K562 (cell line): Measurements from ENCODE around the gene UTRN. TPM values are rescaled to one million over a fixed set of nuclear protein-coding genes. Genes with fewer than 3 reads are reported as not detected.

Experiments used
- ATAC-seq: fragments of 200-7000 bp; cut with Tn5 transposase; 3 replicates; pipeline ENCODE4 v1.9.1; 2020; ENCODE audit warnings: moderate library complexity
- BruUV-seq: library from RNA; stranded (reverse); fragments of 400-500 nt; replicated peaks from 2 replicates; lab custom pipeline; 2021; lab: Mats Ljungman, UMichigan
- CTCF ChIA-PET: fragments of 300-600 bp; formaldehyde crosslinking; extraction: SDS; loops from one replicate; lab custom pipeline; 2021; ENCODE audit warnings: low intra/inter-chr PET ratio; lab: Yijun Ruan, JAX
- POLR2A ChIA-PET: fragments of 300-600, 350-650 bp; sonication (Branson Sonifier 250); formaldehyde crosslinking; extraction: SDS; loops from one replicate; lab custom pipeline; 2021; ENCODE audit warnings: antibody characterized with exemption, inconsistent platforms; lab: Yijun Ruan, JAX
- DNase-seq, 4 experiments: peaks; one replicate each; pipeline versions ENCODE4 v3.0.0 to v3.0.0-alpha.2; 2011 to 2018; ENCODE audit warnings: low spot score in 3 of 4, mixed read lengths in 3 of 4; ENCODE audit errors: extremely low read depth in 1 of 4
- FAIRE-seq: peaks from 2 replicates; lab custom pipeline; 2011; peaks lifted over from hg19 to GRCh38; lab: Jason Lieb, UNC
- H2AFZ ChIP-seq: 2 replicates; pipeline ENCODE4 v1.6.0; 2011; ENCODE audit warnings: low read depth, low read length, control low read depth, inconsistent platforms
- H3K27ac ChIP-seq: fragments of 200-600 bp; 3 replicates; pipeline ENCODE4 v1.8.0; 2011; ENCODE audit warnings: low read depth, mild to moderate bottlenecking, control low read depth, inconsistent platforms, low read length, moderate library complexity, mixed read lengths; ENCODE audit errors: extremely low read depth
- H3K27me3 ChIP-seq, 2 experiments: fragments of 300-600 bp in 1 of 2; 2 replicates in 1 of 2; 3 replicates in 1 of 2; pipeline versions ENCODE4 v1.6.0 to v1.8.0; 2011; ENCODE audit warnings: inconsistent platforms in 2 of 2, low read length in 2 of 2, mild to moderate bottlenecking in 1 of 2, mixed read lengths in 1 of 2, moderate library complexity in 1 of 2; ENCODE audit not compliant: control insufficient read depth in 2 of 2, insufficient read depth in 2 of 2
- H3K36me3 ChIP-seq: fragments of 300-600 bp; 3 replicates; pipeline ENCODE4 v1.8.0; 2011; ENCODE audit warnings: mild to moderate bottlenecking, low read length, inconsistent platforms; ENCODE audit not compliant: control insufficient read depth, insufficient read depth
- H3K4me1 ChIP-seq, 2 experiments: fragments of 200-600 bp in 1 of 2; replicated peaks in 1 of 2; 2 replicates in 1 of 2; 3 replicates in 1 of 2; pipeline versions ENCODE4 v1.5.1 to v1.8.0; 2011; ENCODE audit warnings: inconsistent platforms in 2 of 2, low read length in 2 of 2, mild to moderate bottlenecking in 1 of 2, mixed read lengths in 1 of 2, moderate library complexity in 1 of 2; ENCODE audit not compliant: control insufficient read depth in 2 of 2, insufficient read depth in 2 of 2
- H3K4me2 ChIP-seq: 2 replicates; pipeline ENCODE4 v1.6.1; 2011; ENCODE audit warnings: low read length, control low read depth, inconsistent platforms, mixed read lengths; ENCODE audit not compliant: insufficient read depth
- H3K4me3 ChIP-seq: fragments of 200-600 bp; sonication (generic), shearing (Covaris generic); 2 replicates; pipeline ENCODE4 v1.5.1; 2016; ENCODE audit warnings: control low read depth, inconsistent platforms
- H3K79me2 ChIP-seq: fragments of 200-600 bp; 3 replicates; pipeline ENCODE4 v1.8.0; 2011; ENCODE audit warnings: low read length, inconsistent platforms; ENCODE audit not compliant: control insufficient read depth, insufficient read depth
- H3K9ac ChIP-seq, 2 experiments: 2 replicates each; pipeline versions ENCODE4 v1.6.0 to v1.6.1; 2011; ENCODE audit warnings: low read depth in 2 of 2, low read length in 2 of 2, control low read depth in 1 of 2, inconsistent platforms in 1 of 2, mild to moderate bottlenecking in 1 of 2, mixed read lengths in 1 of 2; ENCODE audit not compliant: insufficient read depth in 1 of 2
- H3K9me1 ChIP-seq: one replicate; pipeline ENCODE4 v1.6.0; 2011; ENCODE audit warnings: inconsistent platforms, mild to moderate bottlenecking, low read length, moderate library complexity; ENCODE audit not compliant: control insufficient read depth, insufficient read depth
- H3K9me3 ChIP-seq: replicated peaks from 2 replicates; pipeline ENCODE4 v1.5.1; 2011; ENCODE audit warnings: low read depth, low read length, inconsistent platforms; ENCODE audit not compliant: control insufficient read depth, insufficient read depth
- H4K20me1 ChIP-seq: replicated peaks from 2 replicates; pipeline ENCODE4 v1.6.1; 2011; ENCODE audit warnings: low read length, inconsistent platforms, mixed read lengths; ENCODE audit not compliant: control insufficient read depth, insufficient read depth
- CSDE1 ChIP-seq, 2 experiments: fragments of 450-650 bp; IDR thresholded peaks; 2 replicates each; pipeline ENCODE4 v1.6.1; 2016; ENCODE audit warnings: mild to moderate bottlenecking in 1 of 2
- EGR1 ChIP-seq: fragments of 450-650 bp; conservative IDR thresholded peaks from 2 replicates; pipeline ENCODE4 v1.6.1; 2017; ENCODE audit warnings: mild to moderate bottlenecking
- HCFC1 ChIP-seq: IDR thresholded peaks from 2 replicates; pipeline ENCODE4 v1.6.1; 2012; ENCODE audit warnings: low read depth, low read length, improper control_type of control experiment
- HDAC2 ChIP-seq: fragments of 450-650 bp; IDR thresholded peaks from 2 replicates; pipeline ENCODE4 v1.6.1; 2016; ENCODE audit warnings: mild to moderate bottlenecking
- MCM3 ChIP-seq: fragments of 450-650 bp; IDR thresholded peaks from 2 replicates; pipeline ENCODE4 v1.6.1; 2016
- RAD51 ChIP-seq: fragments of 450-650 bp; IDR thresholded peaks from 2 replicates; pipeline ENCODE4 v1.7.1; 2016; ENCODE audit warnings: low read depth, mild to moderate bottlenecking, borderline replicate concordance
- ZNF384 ChIP-seq: IDR thresholded peaks from 2 replicates; pipeline ENCODE4 v1.6.1; 2012; ENCODE audit warnings: low read depth, low read length, improper control_type of control experiment
- ZSCAN29 ChIP-seq: fragments of 450-650 bp; IDR thresholded peaks from 2 replicates; pipeline ENCODE4 v1.6.1; 2017
- ZZZ3 ChIP-seq: fragments of 450-650 bp; IDR thresholded peaks from 2 replicates; pipeline ENCODE4 v1.6.1; 2016; ENCODE audit warnings: antibody characterized with exemption, mild to moderate bottlenecking, moderate library complexity
- WGBS: fragments of 100-300 bp; shearing (Covaris generic); methylation state at CpG from one replicate; pipeline ENCODE4 v1.1.6; 2016; ENCODE audit warnings: low coverage, mixed read lengths; ENCODE audit not compliant: insufficient coverage; ENCODE audit errors: missing lambda C conversion rate; 5-methylcytosine and 5-hydroxymethylcytosine counted together
- in situ Hi-C: fragments of 300-500 bp; cut with MboI; formaldehyde crosslinking; loops from 4 replicates; pipeline ENCODE4 v1.15.0; 2018; ENCODE audit warnings: inconsistent platforms, mixed read lengths
- intact Hi-C: fragments of 100-400 bp; cut with micrococcal nuclease; formaldehyde crosslinking; loops from 2 replicates; pipeline ENCODE4 v1.14.2; 2022
- polyA plus RNA-seq, 8 experiments: library from polyadenylated mRNA; depleted of rRNA in 4 of 8; stranded (reverse) in 5 of 8; unstranded in 3 of 8; fragments of >200 nt; fragmentation: Nextera tagmentation in 2 of 8; fragmentation: Illumina TruSeq in 1 of 8; extraction: Ambion mirVana in 2 of 8; extraction: Trizol in 1 of 8; gene quantifications; 2 replicates each; pipeline versions ENCODE4 v1.2.1 to v1.2.3, GENCODE V29; 2011 to 2014; ENCODE audit warnings: inconsistent platforms in 1 of 8, missing spikeins in 1 of 8
- total RNA-seq, 7 experiments: library from RNA; depleted of rRNA in 6 of 7; stranded (reverse); fragments of >200 nt in 6 of 7; fragmentation: Illumina TruSeq in 2 of 7; extraction: Trizol in 2 of 7; gene quantifications; 2 replicates each; pipeline versions ENCODE4 v1.2.1 to v1.2.3, GENCODE V29; 2011 to 2021; ENCODE audit warnings: low replicate concordance in 1 of 7
- TF ChIP-seq, protein P1 (sequence below): sonication (generic); formaldehyde crosslinking; IDR thresholded peaks from 2 replicates; pipeline ENCODE4 v1.8.0; 2022; ENCODE audit warnings: mild to moderate bottlenecking, missing genetic modification reagents
- TF ChIP-seq, protein P2 (sequence below): sonication (generic); formaldehyde crosslinking; IDR thresholded peaks from 2 replicates; pipeline ENCODE4 v1.8.0; 2022; ENCODE audit warnings: mild to moderate bottlenecking, missing genetic modification reagents, borderline replicate concordance
- TF ChIP-seq, protein P3 (sequence below): IDR thresholded peaks from 2 replicates; pipeline ENCODE4 v1.6.1; 2011; ENCODE audit not compliant: insufficient read length; ENCODE audit errors: extremely low read depth

The UTRN gene
- total and polyA plus RNA-seq, 9 of the 15 experiments (the other 6 are each of a cell fraction or from before 2014, with no cell fraction given), result 0.94 to 22.4 (median 10.0) TPM

DNA sequence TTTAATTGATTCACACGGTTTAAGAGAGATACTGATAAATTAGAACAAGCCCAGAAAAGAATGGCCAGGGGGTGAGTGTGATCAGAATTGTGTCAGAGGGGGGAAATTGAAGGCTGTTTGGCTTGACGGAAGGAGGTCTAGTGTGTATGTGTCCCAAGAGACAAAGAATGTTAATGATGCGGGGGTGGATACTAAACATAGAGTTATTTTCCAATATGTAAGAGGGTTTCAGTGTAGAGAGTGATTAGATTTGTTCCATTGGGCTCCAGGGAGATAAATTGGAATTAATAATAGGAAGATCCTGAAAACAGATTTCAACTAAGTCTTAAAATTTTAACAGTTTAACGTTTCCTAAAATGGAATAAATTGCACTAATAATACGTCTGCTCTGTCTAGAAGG is 38.1 kb upstream of the UTRN start:
- TF ChIP-seq, protein P1, sequence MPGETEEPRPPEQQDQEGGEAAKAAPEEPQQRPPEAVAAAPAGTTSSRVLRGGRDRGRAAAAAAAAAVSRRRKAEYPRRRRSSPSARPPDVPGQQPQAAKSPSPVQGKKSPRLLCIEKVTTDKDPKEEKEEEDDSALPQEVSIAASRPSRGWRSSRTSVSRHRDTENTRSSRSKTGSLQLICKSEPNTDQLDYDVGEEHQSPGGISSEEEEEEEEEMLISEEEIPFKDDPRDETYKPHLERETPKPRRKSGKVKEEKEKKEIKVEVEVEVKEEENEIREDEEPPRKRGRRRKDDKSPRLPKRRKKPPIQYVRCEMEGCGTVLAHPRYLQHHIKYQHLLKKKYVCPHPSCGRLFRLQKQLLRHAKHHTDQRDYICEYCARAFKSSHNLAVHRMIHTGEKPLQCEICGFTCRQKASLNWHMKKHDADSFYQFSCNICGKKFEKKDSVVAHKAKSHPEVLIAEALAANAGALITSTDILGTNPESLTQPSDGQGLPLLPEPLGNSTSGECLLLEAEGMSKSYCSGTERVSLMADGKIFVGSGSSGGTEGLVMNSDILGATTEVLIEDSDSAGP, result no peak
- 0 out of 2 replicates have a peak, but pooled peaks have one; percentile 10 for TF ChIP-seq EGR1
- H3K4me1 ChIP-seq, result no peaks in the 10 kb centered on the region
- 8% methylated on average over 5 of the region's 5 CpGs for WGBS
- H3K27ac ChIP-seq, result no peak overlapping the region
- no peaks in the 10 kb centered on the region for H3K79me2 ChIP-seq
- intact Hi-C loops, result no loop called here
- no peaks in the 10 kb centered on the region for H3K36me3 ChIP-seq
- H3K4me3 ChIP-seq, result no peak overlapping the region
- H3K9me3 ChIP-seq, result no peaks in the 10 kb centered on the region
- H3K9ac ChIP-seq, result no peak overlapping the region
- no peak overlapping the region for H2AFZ ChIP-seq
- FAIRE-seq, result no peak
- in situ Hi-C loops, result no loop called here
- H3K27me3 ChIP-seq, result peaks cover 13 to 18% of the 10 kb centered on the region in 2 experiments
- no peaks in the 10 kb centered on the region for H4K20me1 ChIP-seq
- no peaks in the 10 kb centered on the region for H3K9me1 ChIP-seq
- POLR2A ChIA-PET, result interaction anchor here (0.6 kb wide), 1 partner anchor 42 kb away, joined by 3 read pairs; no protein-coding TSS in a partner anchor
- no peak for DNase-seq
- H3K4me2 ChIP-seq, result no peak overlapping the region
- no peak for ATAC-seq
- BruUV-seq, result no TSS peak
- CTCF ChIA-PET, result no interaction called here

DNA sequence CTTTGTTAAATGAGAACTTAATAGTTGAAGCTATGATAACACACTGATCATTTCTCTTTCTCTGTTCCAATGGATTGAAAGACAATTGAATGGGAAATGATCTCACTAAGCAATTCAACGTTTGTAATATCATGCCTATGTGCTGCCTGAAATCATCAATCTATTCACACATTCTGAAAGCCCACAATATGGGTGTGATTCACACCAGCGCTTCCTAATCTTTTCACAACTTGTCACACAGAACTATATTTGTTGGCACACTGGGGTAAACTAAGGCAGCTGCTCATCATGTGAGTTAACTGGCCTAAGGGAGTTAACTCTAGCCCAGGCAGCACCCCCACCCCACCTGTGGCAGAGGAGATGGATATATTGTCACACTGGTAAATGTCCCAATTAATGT is 37.1 kb upstream of the UTRN start:
- WGBS, result 0% methylated on average over 2 of the region's 2 CpGs
- Histone ChIP-seq H3K4me3 (no peak overlapping the region), H4K20me1 (no peaks in the 10 kb centered on the region), H3K9me3 (no peaks in the 10 kb centered on the region), H3K9me1 (no peaks in the 10 kb centered on the region)
- no peak for FAIRE-seq
- TF ChIP-seq ZNF384, result no peak
- TF ChIP-seq CSDE1 (IDR thresholded peaks at IDR 0.05), result no peak
- no peak for TF ChIP-seq HDAC2
- TF ChIP-seq, protein P2, sequence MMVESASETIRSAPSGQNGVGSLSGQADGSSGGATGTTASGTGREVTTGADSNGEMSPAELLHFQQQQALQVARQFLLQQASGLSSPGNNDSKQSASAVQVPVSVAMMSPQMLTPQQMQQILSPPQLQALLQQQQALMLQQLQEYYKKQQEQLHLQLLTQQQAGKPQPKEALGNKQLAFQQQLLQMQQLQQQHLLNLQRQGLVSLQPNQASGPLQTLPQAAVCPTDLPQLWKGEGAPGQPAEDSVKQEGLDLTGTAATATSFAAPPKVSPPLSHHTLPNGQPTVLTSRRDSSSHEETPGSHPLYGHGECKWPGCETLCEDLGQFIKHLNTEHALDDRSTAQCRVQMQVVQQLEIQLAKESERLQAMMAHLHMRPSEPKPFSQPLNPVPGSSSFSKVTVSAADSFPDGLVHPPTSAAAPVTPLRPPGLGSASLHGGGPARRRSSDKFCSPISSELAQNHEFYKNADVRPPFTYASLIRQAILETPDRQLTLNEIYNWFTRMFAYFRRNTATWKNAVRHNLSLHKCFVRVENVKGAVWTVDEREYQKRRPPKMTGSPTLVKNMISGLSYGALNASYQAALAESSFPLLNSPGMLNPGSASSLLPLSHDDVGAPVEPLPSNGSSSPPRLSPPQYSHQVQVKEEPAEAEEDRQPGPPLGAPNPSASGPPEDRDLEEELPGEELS, result no peak
- no peak for TF ChIP-seq MCM3
- no peak for TF ChIP-seq HCFC1
- TF ChIP-seq RAD51, result no peak
- TF ChIP-seq, protein P3, sequence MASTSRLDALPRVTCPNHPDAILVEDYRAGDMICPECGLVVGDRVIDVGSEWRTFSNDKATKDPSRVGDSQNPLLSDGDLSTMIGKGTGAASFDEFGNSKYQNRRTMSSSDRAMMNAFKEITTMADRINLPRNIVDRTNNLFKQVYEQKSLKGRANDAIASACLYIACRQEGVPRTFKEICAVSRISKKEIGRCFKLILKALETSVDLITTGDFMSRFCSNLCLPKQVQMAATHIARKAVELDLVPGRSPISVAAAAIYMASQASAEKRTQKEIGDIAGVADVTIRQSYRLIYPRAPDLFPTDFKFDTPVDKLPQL, result no peak
- no peak for TF ChIP-seq ZZZ3
- no peak for TF ChIP-seq ZSCAN29
- TF ChIP-seq, all 486 proteins: peak for 0
- in situ Hi-C loops (no loop called here), intact Hi-C loops (no loop called here)
- Histone ChIP-seq H3K27ac (no peak overlapping the region), H3K79me2 (no peaks in the 10 kb centered on the region), H3K4me2 (no peak overlapping the region), H3K9ac (no peak overlapping the region), H3K4me1 (no peaks in the 10 kb centered on the region), H3K36me3 (no peaks in the 10 kb centered on the region), H2AFZ (no peak overlapping the region), H3K27me3 (peaks cover 13 to 18% of the 10 kb centered on the region in 2 experiments)
- no TSS peak for BruUV-seq
- ChIA-PET CTCF (no interaction called here), POLR2A (no interaction called here)
- ATAC-seq, result no peak
- no peak for DNase-seq
